Breast epithelium (tissue), 3 donors: ENCODE data around the gene MAP4.

ENCODE experiments used
- POLR2A ChIP-seq: fragments of 450-650 bp; IDR thresholded peaks from one replicate; pipeline ENCODE4 v1.6.1; 2016; ENCODE audit warnings: antibody characterized with exemption, mild to moderate bottlenecking, moderate library complexity
- POLR2AphosphoS5 ChIP-seq, 3 donors: sonication (generic); formaldehyde crosslinking; IDR thresholded peaks; one replicate each; pipeline ENCODE4 v1.6.1; 2017; ENCODE audit warnings: antibody characterized with exemption in 3 of 3
- TF ChIP-seq, protein P1 (sequence below), 3 donors: fragments of 450-650 bp; IDR thresholded peaks; one replicate each; pipeline ENCODE4 v1.5.1; 2016 to 2017; ENCODE audit warnings: antibody characterized with exemption in 3 of 3, mild to moderate bottlenecking in 3 of 3, moderate library complexity in 3 of 3

DNA sequence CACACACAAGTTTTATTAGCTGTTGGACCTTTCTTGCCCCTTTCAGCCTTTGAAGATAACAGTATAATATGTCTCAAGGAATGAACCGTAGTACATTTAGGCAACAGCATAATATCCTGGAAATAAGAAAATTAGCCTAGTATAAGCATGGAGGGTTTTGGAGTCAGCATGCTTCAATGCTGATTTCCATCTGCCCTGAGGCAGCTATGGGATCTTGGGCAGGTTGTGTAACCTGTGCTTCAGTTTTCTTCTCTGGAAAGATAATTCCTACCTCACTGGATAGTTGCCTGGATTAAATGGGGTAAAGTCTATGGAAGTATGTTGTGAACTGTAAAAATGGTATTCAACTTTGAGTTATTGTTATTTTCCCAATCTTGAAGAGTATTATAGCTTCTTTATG, 211.6 kb downstream of the MAP4 start:
- TF ChIP-seq, protein P1, sequence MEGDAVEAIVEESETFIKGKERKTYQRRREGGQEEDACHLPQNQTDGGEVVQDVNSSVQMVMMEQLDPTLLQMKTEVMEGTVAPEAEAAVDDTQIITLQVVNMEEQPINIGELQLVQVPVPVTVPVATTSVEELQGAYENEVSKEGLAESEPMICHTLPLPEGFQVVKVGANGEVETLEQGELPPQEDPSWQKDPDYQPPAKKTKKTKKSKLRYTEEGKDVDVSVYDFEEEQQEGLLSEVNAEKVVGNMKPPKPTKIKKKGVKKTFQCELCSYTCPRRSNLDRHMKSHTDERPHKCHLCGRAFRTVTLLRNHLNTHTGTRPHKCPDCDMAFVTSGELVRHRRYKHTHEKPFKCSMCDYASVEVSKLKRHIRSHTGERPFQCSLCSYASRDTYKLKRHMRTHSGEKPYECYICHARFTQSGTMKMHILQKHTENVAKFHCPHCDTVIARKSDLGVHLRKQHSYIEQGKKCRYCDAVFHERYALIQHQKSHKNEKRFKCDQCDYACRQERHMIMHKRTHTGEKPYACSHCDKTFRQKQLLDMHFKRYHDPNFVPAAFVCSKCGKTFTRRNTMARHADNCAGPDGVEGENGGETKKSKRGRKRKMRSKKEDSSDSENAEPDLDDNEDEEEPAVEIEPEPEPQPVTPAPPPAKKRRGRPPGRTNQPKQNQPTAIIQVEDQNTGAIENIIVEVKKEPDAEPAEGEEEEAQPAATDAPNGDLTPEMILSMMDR (IDR thresholded peaks at IDR 0.05) = no peak
- TF ChIP-seq POLR2AphosphoS5 (IDR thresholded peaks at IDR 0.05) (no peak), POLR2A (no peak)
